ENCODE data around the gene MYO5A.

The MYO5A gene

GRCh38 chr15:52434885-52435284 is 93.8 kb downstream of the MYO5A start:
- no peak overlapping the region for H3K9ac ChIP-seq (ENCODE audit: low read length)
- H3K36me3 ChIP-seq (replicated peaks; ENCODE audit: insufficient read depth, low read length) = peaks cover 3% of the 10 kb centered on the region; the same call in 1 of the 2 replicates
- H3K4me1 ChIP-seq (ENCODE audit: low read length) = peaks cover 13% of the 10 kb centered on the region
- no peak overlapping the region for H3K4me2 ChIP-seq (ENCODE audit: low read depth, low read length)
- no peaks in the 10 kb centered on the region for H3K27me3 ChIP-seq (replicated peaks; ENCODE audit: insufficient read depth, low read length)
- peaks cover 95% of the 10 kb centered on the region for H3K79me2 ChIP-seq (ENCODE audit: low read length)
- H4K20me1 ChIP-seq (ENCODE audit: insufficient read depth, low read length) = no peaks in the 10 kb centered on the region
- H3K9me3 ChIP-seq (replicated peaks; ENCODE audit: insufficient read depth, low read length) = no peaks in the 10 kb centered on the region
- no peak for TF ChIP-seq EZH2phosphoT487 (IDR thresholded peaks at IDR 0.05; ENCODE audit: low read length)
- TF ChIP-seq, protein P1, sequence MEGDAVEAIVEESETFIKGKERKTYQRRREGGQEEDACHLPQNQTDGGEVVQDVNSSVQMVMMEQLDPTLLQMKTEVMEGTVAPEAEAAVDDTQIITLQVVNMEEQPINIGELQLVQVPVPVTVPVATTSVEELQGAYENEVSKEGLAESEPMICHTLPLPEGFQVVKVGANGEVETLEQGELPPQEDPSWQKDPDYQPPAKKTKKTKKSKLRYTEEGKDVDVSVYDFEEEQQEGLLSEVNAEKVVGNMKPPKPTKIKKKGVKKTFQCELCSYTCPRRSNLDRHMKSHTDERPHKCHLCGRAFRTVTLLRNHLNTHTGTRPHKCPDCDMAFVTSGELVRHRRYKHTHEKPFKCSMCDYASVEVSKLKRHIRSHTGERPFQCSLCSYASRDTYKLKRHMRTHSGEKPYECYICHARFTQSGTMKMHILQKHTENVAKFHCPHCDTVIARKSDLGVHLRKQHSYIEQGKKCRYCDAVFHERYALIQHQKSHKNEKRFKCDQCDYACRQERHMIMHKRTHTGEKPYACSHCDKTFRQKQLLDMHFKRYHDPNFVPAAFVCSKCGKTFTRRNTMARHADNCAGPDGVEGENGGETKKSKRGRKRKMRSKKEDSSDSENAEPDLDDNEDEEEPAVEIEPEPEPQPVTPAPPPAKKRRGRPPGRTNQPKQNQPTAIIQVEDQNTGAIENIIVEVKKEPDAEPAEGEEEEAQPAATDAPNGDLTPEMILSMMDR (IDR thresholded peaks at IDR 0.05; ENCODE audit: low read length) = no peak
- no peak for TF ChIP-seq EZH2 (optimal IDR thresholded peaks at IDR 0.05; ENCODE audit: low read depth, low read length)
- DNase-seq = no peak
- H3K27ac ChIP-seq (ENCODE audit: low read length) = no peak overlapping the region
- H3K4me3 ChIP-seq (ENCODE audit: low read length) = no peak overlapping the region
- no peaks in the 10 kb centered on the region for H3K9me2 ChIP-seq (replicated peaks; ENCODE audit: insufficient read depth, low read length)
- no peaks in the 10 kb centered on the region for H3F3A ChIP-seq (ENCODE audit: insufficient read depth, low read length)
- H2AFZ ChIP-seq (ENCODE audit: low read length) = no peak overlapping the region

- Histone ChIP-seq H3K4me2 (ENCODE audit: low read depth, low read length) (no peak overlapping the region), H2AFZ (ENCODE audit: low read length) (no peak overlapping the region), H3K27me3 (replicated peaks; ENCODE audit: insufficient read depth, low read length) (no peaks in the 10 kb centered on the region), H3K9ac (ENCODE audit: low read length) (no peak overlapping the region), H3K27ac (ENCODE audit: low read length) (no peak overlapping the region), H3F3A (ENCODE audit: insufficient read depth, low read length) (no peaks in the 10 kb centered on the region), H4K20me1 (ENCODE audit: insufficient read depth, low read length) (no peaks in the 10 kb centered on the region), H3K4me3 (ENCODE audit: low read length) (no peak overlapping the region), H3K9me2 (replicated peaks; ENCODE audit: insufficient read depth, low read length) (no peaks in the 10 kb centered on the region), H3K9me3 (replicated peaks; ENCODE audit: insufficient read depth, low read length) (no peaks in the 10 kb centered on the region), H3K36me3 (replicated peaks; ENCODE audit: insufficient read depth, low read length) (peaks cover 4% of the 10 kb centered on the region; the same call in 1 of the 2 replicates), H3K79me2 (ENCODE audit: low read length) (peaks cover 47% of the 10 kb centered on the region), H3K4me1 (ENCODE audit: low read length) (no peaks in the 10 kb centered on the region)
- no peak for DNase-seq
- TF ChIP-seq, protein P1 (IDR thresholded peaks at IDR 0.05; ENCODE audit: low read length) = no peak
- TF ChIP-seq EZH2 (optimal IDR thresholded peaks at IDR 0.05; ENCODE audit: low read depth, low read length) (no peak), EZH2phosphoT487 (IDR thresholded peaks at IDR 0.05; ENCODE audit: low read length) (no peak)
These were observed 100.4 kb downstream of the MYO5A start for GRCh38 chr15:52428297-52428696.

DNA sequence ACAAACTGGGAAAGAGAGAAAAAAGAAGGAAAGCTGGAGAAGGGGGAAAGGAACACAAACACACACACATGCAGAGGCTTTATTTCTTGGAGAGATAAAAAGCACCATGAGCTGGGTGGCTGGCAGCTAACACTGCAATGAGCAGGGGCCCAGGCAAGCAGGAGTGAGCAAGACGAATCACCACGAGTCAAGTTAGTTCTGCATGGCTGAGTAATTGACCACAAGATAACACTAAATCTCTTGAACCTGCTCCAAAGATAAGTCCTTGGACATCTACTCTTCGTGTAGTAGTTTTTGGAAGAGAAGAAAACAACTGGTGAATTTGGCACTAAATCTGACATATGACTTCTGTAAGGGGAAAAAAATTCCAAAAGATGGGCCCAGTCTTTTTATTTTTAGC is 100.9 kb downstream of the MYO5A start:
- H2AFZ ChIP-seq (ENCODE audit: low read length) = no peak overlapping the region
- DNase-seq = no peak
- H3K27ac ChIP-seq (ENCODE audit: low read length) = no peak overlapping the region
- no peaks in the 10 kb centered on the region for H3K9me3 ChIP-seq (replicated peaks; ENCODE audit: insufficient read depth, low read length)
- TF ChIP-seq, protein P1 (IDR thresholded peaks at IDR 0.05; ENCODE audit: low read length) = no peak
- TF ChIP-seq EZH2 (optimal IDR thresholded peaks at IDR 0.05; ENCODE audit: low read depth, low read length) (no peak), EZH2phosphoT487 (IDR thresholded peaks at IDR 0.05; ENCODE audit: low read length) (no peak)
- H3K4me3 ChIP-seq (ENCODE audit: low read length) = no peak overlapping the region
- no peaks in the 10 kb centered on the region for H3K4me1 ChIP-seq (ENCODE audit: low read length)
- H3K36me3 ChIP-seq (replicated peaks; ENCODE audit: insufficient read depth, low read length) = peaks cover 4% of the 10 kb centered on the region; the same call in 1 of the 2 replicates
- H3K79me2 ChIP-seq (ENCODE audit: low read length) = peaks cover 47% of the 10 kb centered on the region
- no peaks in the 10 kb centered on the region for H3K9me2 ChIP-seq (replicated peaks; ENCODE audit: insufficient read depth, low read length)
- no peaks in the 10 kb centered on the region for H4K20me1 ChIP-seq (ENCODE audit: insufficient read depth, low read length)
- H3K27me3 ChIP-seq (replicated peaks; ENCODE audit: insufficient read depth, low read length) = no peaks in the 10 kb centered on the region
- no peak overlapping the region for H3K9ac ChIP-seq (ENCODE audit: low read length)
- no peaks in the 10 kb centered on the region for H3F3A ChIP-seq (ENCODE audit: insufficient read depth, low read length)
- no peak overlapping the region for H3K4me2 ChIP-seq (ENCODE audit: low read depth, low read length)

Data from MM.1S (cell line).